ENCODE results near the gene TACC2.
"Not testable (repeated sequence)": the region's sequence is repeated elsewhere in the genome, so short reads cannot be mapped to it uniquely, and the experiment has no call there.

TACC2 gene

GRCh38 chr10:122062831-122063674 is 74.1 kb downstream of the TACC2 start:
- no peaks in the 10 kb centered on the region for H3K79me2 ChIP-seq (ENCODE audit: insufficient read depth, low read depth)
- H3K9ac ChIP-seq, result no peak overlapping the region
- H3K4me3 ChIP-seq (IDR thresholded peaks at IDR 0.05; ENCODE audit: insufficient read depth, low read depth, low read length), result no peak overlapping the region
- no peaks in the 10 kb centered on the region for H3K27me3 ChIP-seq (ENCODE audit: insufficient read depth, low read depth)
- no peak overlapping the region for H3K27ac ChIP-seq
- H3K4me2 ChIP-seq, result no peak overlapping the region
- H3K4me1 ChIP-seq (ENCODE audit: low read depth, poor library complexity, severe bottlenecking), result no peaks in the 10 kb centered on the region
- no peak overlapping the region for H2AFZ ChIP-seq (ENCODE audit: low read depth)
- TF ChIP-seq CTCF (conservative IDR thresholded peaks at IDR 0.05; ENCODE audit: low read depth, low read length), result no peak
- H4K20me1 ChIP-seq (ENCODE audit: insufficient read depth), result no peaks in the 10 kb centered on the region
- H3K36me3 ChIP-seq (ENCODE audit: insufficient read depth), result no peaks in the 10 kb centered on the region

GRCh38 chr10:122066337-122066939 is 77.5 kb downstream of the TACC2 start:
- H3K79me2 ChIP-seq (ENCODE audit: insufficient read depth, low read depth); H3K27me3 ChIP-seq (ENCODE audit: insufficient read depth, low read depth); H2AFZ ChIP-seq (ENCODE audit: low read depth); H4K20me1 ChIP-seq (ENCODE audit: insufficient read depth); H3K4me2 ChIP-seq; H3K27ac ChIP-seq; H3K9ac ChIP-seq; H3K4me1 ChIP-seq (ENCODE audit: low read depth, poor library complexity, severe bottlenecking); H3K36me3 ChIP-seq (ENCODE audit: insufficient read depth); H3K4me3 ChIP-seq (IDR thresholded peaks at IDR 0.05; ENCODE audit: insufficient read depth, low read depth, low read length): not testable (repeated sequence)

GRCh38 chr10:122068844-122069243 is 79.9 kb downstream of the TACC2 start:
- Histone ChIP-seq H3K9ac (no peak overlapping the region), H3K27me3 (ENCODE audit: insufficient read depth, low read depth) (no peaks in the 10 kb centered on the region), H3K4me3 (IDR thresholded peaks at IDR 0.05; ENCODE audit: insufficient read depth, low read depth, low read length) (no peak overlapping the region), H3K27ac (no peak overlapping the region), H4K20me1 (ENCODE audit: insufficient read depth) (no peaks in the 10 kb centered on the region), H3K36me3 (ENCODE audit: insufficient read depth) (no peaks in the 10 kb centered on the region), H3K4me1 (ENCODE audit: low read depth, poor library complexity, severe bottlenecking) (no peaks in the 10 kb centered on the region), H2AFZ (ENCODE audit: low read depth) (no peak overlapping the region), H3K4me2 (no peak overlapping the region), H3K79me2 (ENCODE audit: insufficient read depth, low read depth) (no peaks in the 10 kb centered on the region)
- TF ChIP-seq CTCF (conservative IDR thresholded peaks at IDR 0.05; ENCODE audit: low read depth, low read length), result no peak

GRCh38 chr10:122072491-122072890 is 83.5 kb downstream of the TACC2 start:
- H3K36me3 ChIP-seq (ENCODE audit: insufficient read depth), result no peaks in the 10 kb centered on the region
- no peaks in the 10 kb centered on the region for H4K20me1 ChIP-seq (ENCODE audit: insufficient read depth)
- no peak for TF ChIP-seq CTCF (conservative IDR thresholded peaks at IDR 0.05; ENCODE audit: low read depth, low read length)
- H3K4me1 ChIP-seq (ENCODE audit: low read depth, poor library complexity, severe bottlenecking), result no peaks in the 10 kb centered on the region
- no peak overlapping the region for H3K9ac ChIP-seq
- no peaks in the 10 kb centered on the region for H3K79me2 ChIP-seq (ENCODE audit: insufficient read depth, low read depth)
- no peak overlapping the region for H2AFZ ChIP-seq (ENCODE audit: low read depth)
- H3K4me3 ChIP-seq (IDR thresholded peaks at IDR 0.05; ENCODE audit: insufficient read depth, low read depth, low read length), result no peak overlapping the region
- H3K4me2 ChIP-seq, result no peak overlapping the region
- no peak overlapping the region for H3K27ac ChIP-seq
- no peaks in the 10 kb centered on the region for H3K27me3 ChIP-seq (ENCODE audit: insufficient read depth, low read depth)

- TF ChIP-seq CTCF (conservative IDR thresholded peaks at IDR 0.05; ENCODE audit: low read depth, low read length), result no peak
- H3K9ac ChIP-seq, result no peak overlapping the region
- no peaks in the 10 kb centered on the region for H4K20me1 ChIP-seq (ENCODE audit: insufficient read depth)
- H3K4me3 ChIP-seq (IDR thresholded peaks at IDR 0.05; ENCODE audit: insufficient read depth, low read depth, low read length), result no peak overlapping the region
- no peaks in the 10 kb centered on the region for H3K79me2 ChIP-seq (ENCODE audit: insufficient read depth, low read depth)
- H3K36me3 ChIP-seq (ENCODE audit: insufficient read depth), result no peaks in the 10 kb centered on the region
- H3K4me2 ChIP-seq, result no peak overlapping the region
- no peaks in the 10 kb centered on the region for H3K27me3 ChIP-seq (ENCODE audit: insufficient read depth, low read depth)
- no peak overlapping the region for H2AFZ ChIP-seq (ENCODE audit: low read depth)
- H3K27ac ChIP-seq, result no peak overlapping the region
- no peaks in the 10 kb centered on the region for H3K4me1 ChIP-seq (ENCODE audit: low read depth, poor library complexity, severe bottlenecking)
Observed at GRCh38 chr10:122073508-122073907, 84.5 kb downstream of the TACC2 start.
